Activated CD4-positive, alpha-beta T cell treated with anti-CD3 and anti-CD28 coated beads, Interleukin-2, amount 50 U/mL, for 4 hours (primary cell): Measurements from ENCODE around the gene KCNV2.
"Not testable (repeated sequence)": the region's sequence is repeated elsewhere in the genome, so short reads cannot be mapped to it uniquely, and the experiment has no call there.

ENCODE experiments used
- DNase-seq, 2 experiments: peaks; one replicate each; pipeline ENCODE4 v3.0.0-alpha.2; 2020

Gene KCNV2

DNA sequence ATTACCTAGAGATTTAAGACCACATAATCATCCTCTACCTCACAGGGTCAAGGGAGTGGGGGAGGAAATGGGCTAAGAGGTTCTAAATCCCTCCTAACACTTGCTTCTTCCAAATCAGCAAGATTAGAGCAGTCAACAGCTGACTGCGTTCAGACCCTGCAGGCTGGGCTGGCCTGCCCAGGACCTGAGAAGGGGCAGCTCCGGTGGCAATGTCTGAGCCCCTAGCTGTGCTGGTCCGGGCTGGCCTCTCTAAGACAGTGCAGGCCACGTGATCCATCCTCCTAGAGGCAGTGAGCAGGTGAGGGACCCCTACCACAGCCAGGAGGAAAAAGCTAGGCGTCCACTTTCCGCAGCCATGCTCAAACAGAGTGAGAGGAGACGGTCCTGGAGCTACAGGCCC, at the start of gene KCNV2:
Gene KCNV2 (plus strand): TSS at position 126 of the 400 bp plus-strand sequence. CDS start 230 bp downstream, at position 356.
- DNase-seq: no peak

DNA sequence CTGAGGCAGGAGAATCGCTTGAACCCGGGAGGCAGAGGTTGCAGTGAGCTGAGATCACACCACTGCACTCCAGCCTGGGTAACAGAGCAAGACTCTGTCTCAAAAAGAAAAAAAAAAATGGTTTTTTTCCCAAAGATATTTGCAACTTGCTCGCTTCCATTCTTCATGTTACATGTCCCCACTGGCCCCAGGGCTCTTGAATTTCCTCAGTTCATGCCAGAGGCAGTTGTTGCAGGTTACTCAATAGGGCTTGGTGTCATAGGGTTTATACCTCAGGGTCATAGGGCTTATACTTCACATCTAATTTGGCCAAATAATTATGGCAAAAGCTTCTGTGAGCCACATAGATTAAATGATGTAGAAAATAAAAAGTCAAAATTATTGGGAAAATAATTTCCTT, 44.1 kb upstream of the KCNV2 start:
- DNase-seq: no peak

DNA sequence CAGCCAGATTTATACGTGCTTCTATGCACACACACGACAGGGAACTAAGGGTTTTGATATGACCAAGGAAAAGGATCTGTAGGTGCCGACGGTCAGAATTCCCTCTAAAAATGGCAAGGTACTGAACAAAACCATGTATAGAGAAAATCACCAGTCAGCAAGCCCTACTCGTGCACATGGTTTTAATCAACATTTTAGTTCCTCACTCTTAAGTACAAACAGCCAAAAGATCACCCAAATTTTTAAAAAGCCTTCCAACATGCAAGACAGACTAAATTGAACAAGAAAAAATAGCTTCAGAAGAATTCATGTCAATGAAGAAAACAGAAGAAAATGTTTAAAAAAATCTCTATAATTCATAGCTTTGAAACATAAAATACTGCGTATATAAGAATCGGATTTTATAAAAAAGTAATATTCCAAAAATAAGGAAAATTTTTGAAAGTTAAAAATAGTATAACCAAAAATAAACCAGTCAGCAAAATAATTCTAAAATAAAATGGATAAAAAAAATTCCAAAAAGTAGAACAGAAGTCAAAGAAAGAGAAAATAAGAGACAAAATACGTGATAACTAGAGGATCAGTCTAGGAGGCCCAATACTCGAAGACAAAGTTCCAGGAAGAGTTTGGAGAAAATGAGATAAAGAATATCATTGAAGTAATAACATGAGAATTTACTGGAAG, 43.0 kb upstream of the KCNV2 start:
- no peak for DNase-seq

DNA sequence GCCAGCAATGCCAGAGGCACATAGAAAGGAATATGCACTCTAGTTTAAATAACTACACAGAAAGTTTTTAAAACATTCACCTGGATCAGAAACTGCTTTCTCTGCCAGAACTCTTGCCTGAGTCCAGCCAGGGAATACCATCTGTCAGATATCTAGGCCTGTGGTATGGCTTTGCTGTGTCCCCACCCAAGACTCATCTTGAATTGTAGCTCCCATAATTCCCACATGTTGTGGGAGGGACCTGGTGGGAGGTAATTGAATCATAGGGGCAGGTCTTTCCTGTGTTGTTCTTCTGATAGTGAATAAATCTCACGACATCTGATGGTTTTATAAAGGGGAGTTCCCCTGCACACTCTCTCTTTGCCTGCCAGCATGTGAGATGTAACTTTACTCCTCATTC, 41.5 kb upstream of the KCNV2 start:
- DNase-seq: no peak

DNA sequence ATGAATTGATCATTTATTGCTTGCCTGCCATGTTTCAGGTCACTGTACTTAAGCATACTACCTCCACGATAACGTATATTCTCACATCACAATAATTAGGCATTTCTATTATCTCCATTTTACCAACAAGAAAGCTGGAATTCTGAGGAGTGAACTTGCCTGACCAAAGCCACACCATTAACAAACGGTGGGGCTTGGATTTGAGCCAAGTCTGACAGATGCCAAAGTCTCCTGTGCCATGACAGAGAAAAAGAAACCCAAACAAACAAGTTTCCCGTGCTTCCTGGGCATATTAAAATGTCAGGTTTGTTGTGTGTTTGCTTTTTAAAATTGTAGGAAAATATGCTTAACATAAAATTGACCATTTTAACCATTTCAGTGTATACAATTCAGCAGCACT, 40.8 kb upstream of the KCNV2 start:
- DNase-seq: no peak

DNA sequence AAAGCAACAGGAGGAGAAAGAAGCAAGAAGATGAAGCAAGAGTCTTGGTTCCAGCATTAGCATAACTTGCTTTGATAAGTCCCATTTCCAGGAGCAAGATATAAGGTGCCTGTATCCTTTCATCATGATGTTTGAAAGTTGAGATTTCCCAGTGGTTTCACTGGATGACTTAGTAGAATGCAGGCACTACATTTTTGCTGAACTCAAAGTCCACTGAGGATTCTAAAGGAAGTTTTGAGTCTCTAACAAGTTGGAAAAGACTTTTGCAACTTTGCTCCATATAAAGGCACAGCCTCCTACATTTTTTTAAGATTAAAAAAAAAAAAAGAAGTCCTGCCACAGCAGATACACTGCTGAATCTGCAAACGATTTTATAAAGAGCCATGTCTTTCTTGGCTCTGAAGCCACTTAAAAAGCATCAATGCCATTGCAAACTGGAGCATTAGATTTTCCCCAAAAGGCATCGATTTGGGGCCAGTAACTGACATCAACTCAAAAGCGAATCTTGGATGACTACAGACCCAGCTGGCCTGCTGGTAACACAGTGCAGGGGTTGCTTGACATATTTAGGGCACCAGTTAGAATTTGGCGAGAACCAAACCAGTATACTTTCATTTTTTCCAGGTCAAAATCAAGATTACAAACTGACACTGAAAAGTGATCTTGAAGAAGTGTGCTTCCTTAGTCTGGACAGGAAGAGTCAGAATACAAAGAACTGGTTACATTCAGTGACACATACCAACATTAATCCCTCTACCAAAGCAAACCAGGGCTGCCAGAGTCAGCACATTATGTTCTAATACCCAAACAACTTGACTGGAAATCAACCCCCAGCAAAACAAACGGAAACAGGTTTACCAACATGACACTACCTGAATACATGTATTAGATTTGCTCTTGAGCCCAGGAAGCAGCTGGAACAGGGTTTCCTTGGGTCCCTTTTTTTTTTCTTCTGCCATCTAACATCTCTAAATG, 39.1 kb upstream of the KCNV2 start:
- no peak for DNase-seq

DNA sequence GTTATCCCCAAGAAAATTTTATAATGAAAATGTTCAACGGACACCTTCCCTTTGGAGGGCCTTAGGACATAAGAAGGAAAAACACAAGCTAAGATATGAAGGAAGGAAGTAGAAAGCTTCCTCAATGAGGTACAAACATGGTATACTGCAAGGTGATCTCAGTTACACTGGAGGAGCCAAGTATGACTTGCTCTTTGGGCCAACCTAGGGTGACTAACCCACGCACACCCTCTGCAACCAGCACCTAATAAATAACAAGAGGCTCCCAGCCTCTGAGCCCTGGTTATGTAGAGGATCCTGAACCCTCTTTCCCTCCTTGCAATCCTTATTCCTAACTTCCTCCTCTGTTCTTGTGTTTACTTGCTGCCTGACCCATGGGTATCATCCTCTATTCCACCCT, 38.3 kb upstream of the KCNV2 start:
- DNase-seq: no peak

DNA sequence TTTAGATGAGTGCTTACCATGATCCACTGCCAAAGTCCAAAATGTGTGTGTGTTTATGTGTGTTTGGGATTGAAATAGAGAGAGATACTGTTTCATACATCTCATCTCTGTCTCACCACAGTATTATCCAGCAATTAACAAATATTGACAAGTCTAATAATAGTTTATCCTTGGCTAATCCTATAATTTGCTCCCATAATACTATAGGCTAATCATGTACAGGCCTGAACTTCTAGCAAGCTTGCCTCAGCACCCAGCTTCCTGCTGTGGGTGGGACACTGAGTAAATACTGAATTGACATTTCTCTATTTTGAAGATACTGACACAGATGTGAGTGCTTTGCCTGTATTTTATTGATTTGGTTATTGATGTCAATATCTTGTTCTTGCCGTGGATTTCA, 35.3 kb upstream of the KCNV2 start:
- DNase-seq: no peak

DNA sequence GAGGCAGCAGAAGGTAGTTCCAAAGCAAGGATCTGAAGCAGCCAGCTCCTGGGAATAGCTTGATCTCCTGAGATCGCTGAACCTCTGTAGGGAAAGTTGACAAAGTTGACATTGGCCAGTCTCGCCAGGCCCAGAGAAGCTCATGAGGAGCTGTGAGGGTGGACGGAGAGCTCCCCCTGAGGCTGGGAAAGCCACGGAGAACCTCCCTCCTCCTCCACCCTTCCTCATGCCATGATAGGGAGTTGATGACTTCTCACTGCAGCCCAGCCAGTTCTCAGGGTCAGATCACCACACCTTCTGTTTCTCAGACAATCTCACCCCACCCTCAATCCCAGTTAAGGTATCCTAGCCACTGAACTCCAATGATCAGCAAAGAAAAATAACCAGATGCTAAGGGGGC, 30.4 kb upstream of the KCNV2 start:
- no peak for DNase-seq

DNA sequence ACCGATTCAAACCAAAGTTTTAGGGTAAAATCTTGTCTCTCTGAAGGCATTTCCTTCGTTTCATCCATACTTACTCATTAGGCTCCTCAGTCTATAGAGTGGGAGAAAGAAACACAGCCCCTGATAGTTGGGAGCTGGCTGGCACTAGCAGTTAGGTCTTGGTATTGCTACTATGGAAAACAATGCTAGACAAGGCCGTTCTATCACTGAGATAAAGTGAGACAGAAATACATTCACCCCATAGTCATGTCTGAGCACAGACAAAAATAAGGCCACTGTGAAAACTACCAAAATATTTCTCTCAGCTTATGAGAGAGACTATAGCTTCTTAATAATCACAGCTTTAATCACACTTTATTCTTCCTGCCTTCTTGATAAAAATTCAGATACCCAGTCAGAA, 28.7 kb upstream of the KCNV2 start:
- no peak for DNase-seq

DNA sequence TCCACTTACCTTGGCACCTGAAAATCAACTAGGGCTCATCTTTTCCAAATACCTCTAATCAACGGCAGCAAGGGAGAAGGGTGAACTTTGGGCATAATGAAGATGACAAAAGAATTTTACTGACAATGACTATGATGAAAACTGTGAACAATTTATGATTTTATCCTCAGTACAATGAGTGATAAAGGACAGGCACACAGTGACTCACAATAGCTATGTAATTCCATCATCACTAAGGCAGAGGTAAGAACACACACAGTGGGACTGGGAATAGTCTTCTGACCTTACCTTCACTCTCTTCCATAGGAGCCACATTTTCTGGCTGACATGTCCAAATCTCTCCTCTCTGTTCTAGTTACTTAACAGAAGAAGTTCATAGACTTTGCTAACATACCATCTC, 26.1 kb upstream of the KCNV2 start:
- DNase-seq: no peak

DNA sequence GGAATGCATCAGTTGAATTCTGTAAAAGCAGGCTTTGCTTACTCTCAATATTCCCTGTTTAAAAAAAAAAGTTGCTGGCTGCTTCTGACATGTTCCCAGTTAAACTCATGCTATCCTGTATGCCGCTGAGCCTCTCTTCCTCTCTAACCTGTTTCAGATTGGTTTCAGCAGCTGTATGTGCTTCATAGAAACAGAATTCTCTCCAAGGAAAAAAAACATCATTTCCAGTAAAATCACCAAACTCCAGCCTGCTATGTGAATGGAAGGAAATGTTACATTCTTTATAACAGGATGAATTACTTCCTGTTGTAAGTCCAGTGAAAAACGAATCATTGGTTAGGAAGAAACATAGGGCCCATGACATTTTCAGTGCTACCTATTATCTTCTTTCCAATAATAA, 25.7 kb upstream of the KCNV2 start:
- no peak for DNase-seq

DNA sequence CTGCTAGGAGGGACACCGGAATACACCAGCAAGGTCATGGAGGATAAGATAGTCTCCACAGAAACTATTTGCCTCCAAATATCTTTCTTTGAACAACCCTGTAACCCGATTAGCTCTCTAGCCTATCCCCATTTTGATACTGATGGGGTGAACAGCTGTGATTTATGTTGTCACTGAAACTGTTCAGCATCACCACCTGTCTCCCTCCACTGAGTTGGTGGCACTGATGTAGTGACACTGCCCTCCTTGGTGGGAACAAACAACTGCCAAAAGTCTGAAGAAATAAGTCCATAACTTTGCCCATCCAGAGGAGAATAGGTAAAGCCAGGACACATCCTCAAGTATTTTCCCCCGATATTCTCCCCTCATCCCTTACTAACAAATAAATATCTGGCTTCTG, 24.3 kb upstream of the KCNV2 start:
- DNase-seq: no peak

DNA sequence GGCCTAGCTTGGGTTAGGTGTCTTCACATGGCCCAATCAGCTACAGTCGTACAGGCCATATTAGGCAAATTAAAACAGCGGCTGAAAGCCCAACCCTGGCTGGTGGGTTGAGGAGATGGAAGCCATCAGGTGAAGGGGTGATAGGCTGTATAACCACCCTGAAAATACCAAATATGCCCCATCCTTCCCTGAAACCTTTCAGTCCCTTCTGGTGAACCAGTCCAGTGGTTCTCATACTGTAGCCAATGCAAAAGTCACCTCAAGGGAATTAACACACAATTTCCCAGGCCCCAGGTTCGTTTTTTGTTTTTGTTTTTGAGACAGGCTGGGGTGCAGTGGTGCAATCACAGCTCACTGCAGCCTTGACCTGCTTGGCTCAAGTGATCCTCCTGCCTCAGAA, 19.8 kb upstream of the KCNV2 start:
- no peak for DNase-seq

DNA sequence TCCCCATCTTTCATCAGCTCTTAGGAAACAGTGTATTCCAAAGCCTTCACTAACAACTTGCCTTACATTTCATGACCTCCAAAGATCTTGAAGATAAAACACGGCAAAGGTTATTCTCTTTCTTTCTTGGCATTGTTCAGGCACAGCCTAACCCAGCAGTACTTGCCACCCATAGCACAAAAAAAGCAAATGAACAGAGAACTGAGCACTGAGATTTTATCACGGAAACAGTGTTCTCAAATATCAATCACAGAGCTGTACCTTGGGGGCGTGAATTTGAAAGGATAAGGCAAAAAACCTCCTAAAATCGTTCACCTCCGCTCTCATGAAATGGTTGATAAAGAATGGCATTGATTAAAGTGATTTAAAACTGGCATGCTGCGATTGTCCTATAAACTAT, 16.9 kb upstream of the KCNV2 start:
- DNase-seq: no peak

DNA sequence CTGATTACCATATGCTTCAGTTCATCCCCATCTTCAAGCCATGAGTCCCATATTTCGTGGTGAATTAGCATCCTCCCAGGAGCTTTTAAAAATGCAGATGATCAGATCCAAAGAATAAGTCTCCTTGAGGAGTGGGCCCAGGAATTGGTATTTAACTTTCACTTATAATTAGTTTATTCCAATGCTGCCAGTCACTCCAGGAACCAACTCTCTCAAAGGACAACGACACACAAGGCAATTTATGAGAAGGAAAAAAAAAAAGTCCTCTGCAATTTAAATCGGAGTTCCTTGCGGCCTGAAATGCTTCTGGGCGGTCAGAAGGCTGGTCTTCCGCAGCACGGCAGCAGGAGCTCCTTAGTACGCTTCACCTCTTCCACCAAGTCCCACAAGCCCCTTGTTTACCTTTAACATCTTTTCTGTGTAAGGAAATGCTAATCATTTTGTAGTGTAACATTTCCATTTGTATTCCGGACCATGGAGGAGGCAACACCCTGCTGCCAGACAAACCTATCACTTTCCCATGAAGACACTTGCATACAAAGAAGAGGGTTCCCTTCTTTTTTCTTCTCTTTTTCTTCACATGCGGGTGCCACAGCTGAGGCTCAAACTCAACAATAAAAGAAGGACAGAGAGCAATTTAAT, 16.3 kb upstream of the KCNV2 start:
- no peak for DNase-seq

DNA sequence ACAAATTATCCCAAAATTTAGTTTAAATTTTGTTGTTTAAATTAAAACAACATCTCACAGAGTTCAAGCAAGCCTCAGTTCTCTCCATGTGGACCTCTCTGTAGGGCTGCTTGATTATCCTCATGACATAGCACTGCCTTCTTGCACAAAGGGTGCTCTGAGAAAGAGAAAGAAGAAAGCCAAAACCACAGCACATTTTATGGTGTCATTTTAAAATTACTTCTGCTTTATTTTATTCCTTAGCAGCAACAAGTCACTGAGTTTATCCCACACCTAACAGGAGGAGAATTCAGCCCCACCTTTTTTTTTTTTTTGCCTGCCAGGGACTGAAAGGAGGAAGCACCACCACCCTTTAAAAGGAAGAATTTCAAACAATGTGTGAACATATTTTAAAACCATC, 12.8 kb upstream of the KCNV2 start:
- DNase-seq: no peak

DNA sequence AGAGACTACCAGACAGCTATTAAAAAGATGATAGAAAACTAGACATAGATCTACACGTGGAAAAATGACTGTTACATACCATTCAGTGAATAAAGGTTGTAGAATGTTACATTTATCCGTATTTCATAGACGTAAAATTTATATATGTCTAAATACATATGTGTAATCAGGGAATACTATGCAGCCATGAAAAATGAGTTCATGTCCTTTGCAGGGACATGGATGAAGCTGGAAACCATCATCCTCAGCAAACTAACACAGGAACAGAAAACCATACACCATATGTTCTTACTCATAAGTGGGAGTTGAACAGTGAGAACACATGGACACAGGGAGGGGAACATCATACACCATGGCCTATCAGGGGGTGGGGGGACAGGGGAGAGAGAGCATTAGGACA, 10.1 kb upstream of the KCNV2 start:
- DNase-seq: not testable (repeated sequence)

DNA sequence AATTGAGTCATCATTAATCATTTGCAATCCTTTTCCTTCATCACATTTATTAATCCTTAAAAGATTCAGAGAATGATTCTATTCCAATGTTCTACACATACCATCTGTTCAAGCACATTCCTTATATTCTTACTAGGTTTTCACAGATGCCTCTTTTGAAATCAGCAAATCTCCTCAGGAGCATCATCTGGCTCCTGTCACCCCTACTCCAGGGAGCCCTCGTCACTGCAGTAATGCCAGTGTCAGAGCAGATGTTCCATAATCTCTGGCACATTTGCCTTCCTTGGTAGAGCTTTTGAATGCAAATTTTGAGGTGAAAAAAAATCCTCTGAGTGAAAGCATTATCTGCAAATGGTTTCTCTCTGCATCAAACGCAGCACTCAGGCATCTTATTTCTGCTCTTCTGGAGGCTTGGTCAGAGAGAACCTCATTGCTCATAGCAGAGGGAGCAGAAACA, 7.6 kb upstream of the KCNV2 start:
- no peak for DNase-seq

DNA sequence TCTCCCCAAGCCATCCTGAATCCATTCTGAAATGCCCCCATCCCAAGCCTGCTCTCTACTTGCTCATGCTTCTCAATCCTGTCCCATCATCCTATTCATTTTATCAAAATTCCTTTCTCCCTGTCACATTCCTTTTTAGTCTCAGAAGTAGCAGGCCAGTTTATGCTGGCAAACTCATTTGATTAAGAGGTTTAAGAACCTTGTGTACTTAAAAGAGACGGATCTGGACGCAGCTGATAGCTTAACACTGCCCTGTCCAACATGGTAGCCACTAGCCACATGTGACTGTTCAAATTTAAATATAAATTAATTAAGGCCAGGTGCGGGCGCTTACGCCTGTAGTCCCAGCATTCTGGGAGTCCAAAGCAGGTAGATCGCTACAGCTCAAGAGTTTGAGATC, 5.6 kb upstream of the KCNV2 start:
- DNase-seq: no peak

DNA sequence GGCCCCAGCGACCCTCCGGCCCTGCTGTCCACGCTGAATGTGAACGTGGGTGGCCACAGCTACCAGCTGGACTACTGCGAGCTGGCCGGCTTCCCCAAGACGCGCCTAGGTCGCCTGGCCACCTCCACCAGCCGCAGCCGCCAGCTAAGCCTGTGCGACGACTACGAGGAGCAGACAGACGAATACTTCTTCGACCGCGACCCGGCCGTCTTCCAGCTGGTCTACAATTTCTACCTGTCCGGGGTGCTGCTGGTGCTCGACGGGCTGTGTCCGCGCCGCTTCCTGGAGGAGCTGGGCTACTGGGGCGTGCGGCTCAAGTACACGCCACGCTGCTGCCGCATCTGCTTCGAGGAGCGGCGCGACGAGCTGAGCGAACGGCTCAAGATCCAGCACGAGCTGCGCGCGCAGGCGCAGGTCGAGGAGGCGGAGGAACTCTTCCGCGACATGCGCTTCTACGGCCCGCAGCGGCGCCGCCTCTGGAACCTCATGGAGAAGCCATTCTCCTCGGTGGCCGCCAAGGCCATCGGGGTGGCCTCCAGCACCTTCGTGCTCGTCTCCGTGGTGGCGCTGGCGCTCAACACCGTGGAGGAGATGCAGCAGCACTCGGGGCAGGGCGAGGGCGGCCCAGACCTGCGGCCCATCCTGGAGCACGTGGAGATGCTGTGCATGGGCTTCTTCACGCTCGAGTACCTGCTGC, 839 bp downstream of the KCNV2 start:
- DNase-seq: no peak

DNA sequence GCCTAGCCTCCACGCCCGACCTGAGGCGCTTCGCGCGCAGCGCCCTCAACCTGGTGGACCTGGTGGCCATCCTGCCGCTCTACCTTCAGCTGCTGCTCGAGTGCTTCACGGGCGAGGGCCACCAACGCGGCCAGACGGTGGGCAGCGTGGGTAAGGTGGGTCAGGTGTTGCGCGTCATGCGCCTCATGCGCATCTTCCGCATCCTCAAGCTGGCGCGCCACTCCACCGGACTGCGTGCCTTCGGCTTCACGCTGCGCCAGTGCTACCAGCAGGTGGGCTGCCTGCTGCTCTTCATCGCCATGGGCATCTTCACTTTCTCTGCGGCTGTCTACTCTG, 1.4 kb downstream of the KCNV2 start:
- DNase-seq: no peak

DNA sequence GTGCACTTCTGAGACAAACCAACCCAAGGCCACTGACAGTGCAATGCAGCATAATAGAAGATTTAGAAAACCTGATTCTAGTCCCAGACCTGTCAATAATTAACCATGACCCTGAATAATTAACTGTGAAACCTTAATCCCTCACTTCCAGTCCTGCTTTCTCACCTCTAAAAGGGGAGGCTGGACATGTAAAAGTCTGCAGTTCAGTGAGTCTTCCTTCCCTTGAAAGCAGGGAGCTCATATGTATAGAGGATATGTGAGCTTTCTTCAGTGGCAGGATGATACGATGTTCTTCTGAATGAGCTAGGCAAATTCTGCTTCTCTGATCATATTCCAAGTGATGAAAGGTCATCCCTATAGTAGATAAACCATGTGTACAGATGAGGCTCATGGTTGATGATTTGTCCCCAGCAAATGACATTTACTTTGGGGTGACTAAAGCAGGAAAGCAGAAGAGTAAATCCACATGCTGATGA, 2.9 kb downstream of the KCNV2 start:
- DNase-seq: no peak
